Ovary (tissue), 3 donors: Measurements from ENCODE around the gene PIWIL1.

Experiments used
- CTCF ChIP-seq, 3 donors: fragments of 450-650 bp in 2 of 3; fragments of 200-600 bp in 1 of 3; IDR thresholded peaks; one replicate each; pipeline versions ENCODE4 v1.5.1 to v1.8.0; 2016 to 2022; ENCODE audit warnings: antibody characterized with exemption in 3 of 3, mild to moderate bottlenecking in 1 of 3
- EP300 ChIP-seq: sonication (generic); formaldehyde crosslinking; IDR thresholded peaks from one replicate; pipeline ENCODE4 v1.6.1; 2017; ENCODE audit warnings: antibody characterized with exemption
- POLR2A ChIP-seq: fragments of 450-650 bp; IDR thresholded peaks from one replicate; pipeline ENCODE4 v1.6.1; 2017; ENCODE audit warnings: antibody characterized with exemption, mild to moderate bottlenecking, moderate library complexity
- donor health status: DM: no; HTN: no; CAD: no.

- TF ChIP-seq CTCF (IDR thresholded peaks at IDR 0.05) (no peak), EP300 (no peak), POLR2A (no peak)
These were observed 5.2 kb downstream of the PIWIL1 start for GRCh38 chr12:130342842-130343241.
